Liver (tissue), 3 donors: Measurements from ENCODE around the gene ACE2.

Source experiments
- CTCF ChIP-seq: fragments of 150-350 bp; IDR thresholded peaks from 2 replicates; pipeline ENCODE4 v1.5.1; 2017; ENCODE audit warnings: improper control_type of control experiment, low read depth, low read length; ENCODE audit not compliant: missing input control
- EGR1 ChIP-seq, 2 donors: IDR thresholded peaks; 2 replicates each; pipeline ENCODE4 v1.6.1; 2016 to 2018; ENCODE audit warnings: antibody characterized with exemption in 2 of 2, low read depth in 2 of 2
- FOXA1 ChIP-seq: IDR thresholded peaks from 2 replicates; pipeline ENCODE4 v1.6.1; 2016; ENCODE audit warnings: antibody characterized with exemption
- FOXA2 ChIP-seq: IDR thresholded peaks from 2 replicates; pipeline ENCODE4 v1.6.1; 2016; ENCODE audit warnings: antibody characterized with exemption
- GABPA ChIP-seq, 2 donors: IDR thresholded peaks in 1 of 2; conservative IDR thresholded peaks in 1 of 2; 2 replicates each; pipeline ENCODE4 v1.6.1; 2016; ENCODE audit warnings: antibody characterized with exemption in 2 of 2, mild to moderate bottlenecking in 1 of 2, moderate library complexity in 1 of 2
- HNF4G ChIP-seq: IDR thresholded peaks from 2 replicates; pipeline ENCODE4 v1.6.1; 2016; ENCODE audit warnings: antibody characterized with exemption
- MAX ChIP-seq: IDR thresholded peaks from 2 replicates; pipeline ENCODE4 v1.6.1; 2016; ENCODE audit warnings: antibody characterized with exemption
- RAD21 ChIP-seq, 2 donors: IDR thresholded peaks; 2 replicates each; pipeline ENCODE4 v1.6.1; 2016; ENCODE audit warnings: antibody characterized with exemption in 2 of 2, mild to moderate bottlenecking in 2 of 2
- REST ChIP-seq: IDR thresholded peaks from 2 replicates; pipeline ENCODE4 v1.6.1; 2016; ENCODE audit warnings: antibody characterized with exemption, mild to moderate bottlenecking
- SP1 ChIP-seq: IDR thresholded peaks from 2 replicates; pipeline ENCODE4 v1.6.1; 2018; ENCODE audit warnings: antibody characterized with exemption, mild to moderate bottlenecking
- TAF1 ChIP-seq: conservative IDR thresholded peaks from 2 replicates; pipeline ENCODE4 v1.6.1; 2016; ENCODE audit warnings: antibody characterized with exemption, mild to moderate bottlenecking
- ZBTB33 ChIP-seq: IDR thresholded peaks from 2 replicates; pipeline ENCODE4 v1.6.1; 2016; ENCODE audit warnings: antibody characterized with exemption
- donor health status: healthy.
- donor health status: healthy.

- no peak for TF ChIP-seq RAD21 (IDR thresholded peaks at IDR 0.05)
- no peak for TF ChIP-seq CTCF
- TF ChIP-seq REST: no peak
- TF ChIP-seq EGR1 (IDR thresholded peaks at IDR 0.05; ENCODE audit: low read depth in 2 of 2): no peak
- no peak for TF ChIP-seq TAF1
- no peak for TF ChIP-seq MAX
- no peak for TF ChIP-seq FOXA2
- TF ChIP-seq SP1: no peak
- TF ChIP-seq GABPA (IDR thresholded peaks at IDR 0.05 in 1 of 2, conservative IDR thresholded peaks at IDR 0.05 in 1 of 2): no peak
- TF ChIP-seq ZBTB33: no peak
- TF ChIP-seq FOXA1: no peak
- TF ChIP-seq HNF4G: no peak
These were observed 78.3 kb downstream of the ACE2 start for GRCh38 chrX:15522464-15522863.
